ENCODE measurements around the gene MED25. TPM values are rescaled to one million over a fixed set of nuclear protein-coding genes. Genes with fewer than 3 reads are reported as not detected.

Gene MED25
- total and polyA plus RNA-seq, 3 experiments from 2014 or later: 23.7 to 47.2 (median 42.3) TPM

DNA sequence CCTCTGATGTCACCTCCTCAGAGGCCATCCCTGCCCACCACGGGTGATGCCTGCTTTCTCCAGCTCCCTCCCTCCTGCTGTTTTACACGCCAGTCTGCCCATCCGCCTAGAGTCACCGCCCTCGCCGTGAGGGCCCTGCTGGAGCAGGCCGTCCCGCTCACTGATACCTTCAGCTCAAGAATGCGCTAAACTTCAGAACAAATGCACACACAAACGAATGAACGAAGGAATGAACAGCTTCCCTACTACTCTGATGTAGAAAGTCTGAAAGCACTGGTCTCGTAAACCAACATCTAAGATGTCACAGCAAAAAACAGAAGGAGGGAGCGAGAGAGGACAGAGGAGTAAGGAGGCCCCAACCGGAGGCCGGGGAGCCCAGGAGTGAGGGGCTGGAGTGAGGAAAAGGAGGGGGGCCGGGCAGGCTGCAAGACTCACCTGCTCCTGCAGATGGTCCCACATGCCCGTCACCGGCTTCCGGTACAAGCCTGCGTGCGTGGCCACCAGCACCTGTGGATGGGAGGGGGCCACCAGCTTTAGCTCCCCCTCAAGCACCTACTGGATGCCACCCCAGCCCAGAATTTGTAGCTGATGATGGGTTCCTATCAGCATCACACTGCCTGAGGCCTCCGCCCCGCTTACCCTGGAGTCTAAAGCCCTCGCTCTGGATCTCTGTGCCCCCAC lies 45.3 kb downstream of the MED25 start:
- DNase-seq: no peak
- no peak overlapping the region for H3K27ac ChIP-seq (ENCODE audit: low read depth, low read length)

DNA sequence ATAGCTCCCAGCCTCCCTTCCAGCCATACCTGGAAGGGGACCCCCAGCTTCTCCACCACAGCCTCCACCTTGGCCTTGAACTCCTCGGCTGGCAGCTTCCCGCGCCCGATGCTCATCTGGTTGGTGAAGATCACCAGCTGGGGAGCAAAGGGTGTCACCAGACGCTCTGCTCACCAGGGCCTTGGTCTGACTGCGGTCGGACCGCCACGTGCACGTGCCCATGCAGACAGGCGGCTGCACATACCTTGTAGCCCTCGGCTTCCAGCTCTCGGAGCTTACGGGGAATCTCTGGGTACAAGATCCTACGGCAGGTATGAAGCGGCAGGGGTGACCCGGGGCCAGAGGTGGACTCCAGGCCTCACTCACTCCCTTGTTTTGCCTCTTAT lies 45.8 kb downstream of the MED25 start:
- Histone ChIP-seq H3K4me1 (ENCODE audit: insufficient read depth, low read length) (peaks cover 33% of the 10 kb centered on the region), H3K27me3 (ENCODE audit: insufficient read depth, low read length, poor library complexity, severe bottlenecking) (no peaks in the 10 kb centered on the region), H3K4me3 (ENCODE audit: low read length) (no peak overlapping the region), H3K9me3 (ENCODE audit: low read length) (no peaks in the 10 kb centered on the region), H3K27ac (ENCODE audit: low read depth, low read length) (no peak overlapping the region), H3K36me3 (ENCODE audit: insufficient read depth, low read length) (peaks cover 11% of the 10 kb centered on the region)
- Mint-ChIP-seq H3K27me3 (peaks cover 0 to 4% of the 10 kb centered on the region in 2 donors), H3K4me3 (no peak overlapping the region), H3K27ac (peak overlapping the region in 3 of 8 donors; percentile 38 to 80 (median 65)), H3K9me3 (peaks cover 0 to 3% (median 0%) of the 10 kb centered on the region in 5 donors), H3K36me3 (peaks cover 0 to 54% (median 5%) of the 10 kb centered on the region in 3 donors), H3K4me1 (peaks cover 14 to 33% (median 22%) of the 10 kb centered on the region in 3 donors)
- POLR2A ChIA-PET: interaction anchor here (1.1 to 1.3 kb wide), 2 partner anchors 11 to 13 kb away, joined by 5 to 9 read pairs; no protein-coding TSS in a partner anchor
- no peak for DNase-seq
- CTCF ChIA-PET: no interaction called here

More for the DNA sequence above, 45.3 kb downstream of the MED25 start:
- peak overlapping the region in 2 of 8 donors; percentile 64 to 80 for H3K27ac Mint-ChIP-seq
- Histone ChIP-seq H3K4me3 (ENCODE audit: low read length) (no peak overlapping the region), H3K27me3 (ENCODE audit: insufficient read depth, low read length, poor library complexity, severe bottlenecking) (no peaks in the 10 kb centered on the region), H3K9me3 (ENCODE audit: low read length) (no peaks in the 10 kb centered on the region), H3K4me1 (ENCODE audit: insufficient read depth, low read length) (peaks cover 27% of the 10 kb centered on the region), H3K36me3 (ENCODE audit: insufficient read depth, low read length) (peaks cover 11% of the 10 kb centered on the region)
- peaks cover 0 to 60% (median 5%) of the 10 kb centered on the region in 3 donors for H3K36me3 Mint-ChIP-seq
- POLR2A ChIA-PET: interaction anchor here (1.1 to 1.3 kb wide), 2 partner anchors 10 to 13 kb away, joined by 5 to 9 read pairs; no protein-coding TSS in a partner anchor
- peak overlapping the region in 3 of 7 donors; percentile 23 to 67 (median 64) for H3K4me3 Mint-ChIP-seq
- H3K4me1 Mint-ChIP-seq: peaks cover 14 to 31% (median 22%) of the 10 kb centered on the region in 3 donors
- H3K27me3 Mint-ChIP-seq: peaks cover 0 to 4% of the 10 kb centered on the region in 2 donors
- H3K9me3 Mint-ChIP-seq: peaks cover 0 to 3% (median 0%) of the 10 kb centered on the region in 5 donors
- CTCF ChIA-PET: no interaction called here

DNA sequence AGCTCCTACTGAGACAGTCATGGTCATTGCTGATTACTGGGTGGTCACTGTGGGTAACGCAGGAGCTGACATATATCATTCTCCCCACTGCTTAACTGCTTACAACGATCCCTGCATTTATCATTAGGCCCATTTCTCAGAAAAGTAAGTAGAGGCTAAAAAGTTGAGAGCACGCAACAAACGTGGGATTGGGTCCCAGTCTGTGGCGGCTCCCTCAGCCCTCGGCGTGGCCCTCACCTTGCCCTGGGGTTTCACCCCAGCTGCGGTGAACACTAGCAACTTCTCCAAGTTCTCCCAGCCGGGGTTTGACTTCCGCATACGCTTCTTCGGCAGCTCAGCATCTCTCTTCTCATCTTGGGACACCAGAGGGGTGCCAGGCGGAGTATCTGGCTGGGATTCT lies 46.8 kb downstream of the MED25 start:
- Mint-ChIP-seq H3K27me3 (peaks cover 0 to 4% of the 10 kb centered on the region in 2 donors), H3K4me3 (peak overlapping the region in 1 of 7 donors; percentile 13), H3K9me3 (peaks cover 0 to 3% (median 0%) of the 10 kb centered on the region in 5 donors), H3K27ac (peak overlapping the region in 2 of 8 donors; percentile 11 to 57), H3K36me3 (peaks cover 0 to 50% (median 5%) of the 10 kb centered on the region in 3 donors), H3K4me1 (peaks cover 14 to 33% (median 22%) of the 10 kb centered on the region in 3 donors)
- peak in 1 of 5 donors; percentile 49 for DNase-seq
- H3K36me3 ChIP-seq (ENCODE audit: insufficient read depth, low read length): peaks cover 11% of the 10 kb centered on the region
- H3K4me1 ChIP-seq (ENCODE audit: insufficient read depth, low read length): peaks cover 36% of the 10 kb centered on the region
- H3K27ac ChIP-seq (ENCODE audit: low read depth, low read length): no peak overlapping the region
- H3K9me3 ChIP-seq (ENCODE audit: low read length): no peaks in the 10 kb centered on the region
- H3K4me3 ChIP-seq (ENCODE audit: low read length): no peak overlapping the region
- CTCF ChIA-PET: interaction anchor here (1.0 to 1.6 kb wide), 2 partner anchors 15 to 17 kb away, joined by 3 to 5 read pairs; no protein-coding TSS in a partner anchor
- POLR2A ChIA-PET: interaction anchor here (0.7 kb wide), 1 partner anchor 240 kb away, joined by 10 read pairs; no protein-coding TSS in a partner anchor
- H3K27me3 ChIP-seq (ENCODE audit: insufficient read depth, low read length, poor library complexity, severe bottlenecking): no peaks in the 10 kb centered on the region

DNA sequence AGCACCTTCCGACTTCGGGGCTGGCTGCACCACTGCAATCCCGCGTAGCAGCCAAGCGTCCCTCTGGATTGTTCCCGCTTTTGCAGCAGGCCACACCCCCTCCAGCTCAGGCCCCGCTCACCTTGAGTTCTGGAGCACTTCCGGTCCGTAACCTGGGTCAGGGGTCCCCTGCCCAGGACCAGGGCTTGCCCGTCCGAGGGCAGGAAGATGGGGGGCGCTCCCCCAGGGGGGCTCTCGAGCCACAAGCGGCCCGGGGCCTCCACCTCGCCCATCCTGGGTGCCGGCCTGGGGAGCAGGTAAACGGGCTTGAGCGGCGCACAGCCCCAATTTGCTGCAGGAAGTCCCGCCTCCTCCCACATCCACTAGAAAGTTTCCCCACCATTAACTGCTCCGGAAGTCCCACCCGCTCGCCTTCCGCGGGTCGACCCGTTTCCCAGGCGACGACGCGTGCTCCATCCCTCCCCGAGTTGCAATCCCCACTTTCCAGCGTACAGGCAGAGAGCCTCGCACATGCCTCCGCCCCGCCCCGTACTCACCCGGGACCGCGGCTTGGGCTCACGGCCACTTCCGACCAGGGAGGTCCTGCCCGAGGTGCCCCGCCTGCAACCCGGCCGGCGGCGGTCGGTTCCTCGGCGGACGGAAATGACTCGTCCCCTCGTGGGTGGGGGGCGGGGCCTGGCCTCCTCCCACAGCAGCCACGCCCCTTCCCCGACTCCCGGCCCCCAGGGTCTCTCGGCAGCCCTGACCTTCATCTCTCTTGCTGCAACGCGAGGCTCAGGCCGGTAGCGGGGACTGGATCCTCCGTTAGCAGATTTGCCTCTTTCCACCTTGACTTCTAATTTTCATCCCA lies 49.1 kb downstream of the MED25 start, which contains the start of gene PNKP:
Gene PNKP (minus strand): TSS at position 644 of the 850 bp plus-strand sequence. CDS start 372 bp downstream, at position 272.
- ChIA-PET POLR2A (interaction anchor here (0.6 to 3.2 kb wide), 7 partner anchors 10 to 145 kb away, joined by 3 to 33 read pairs (median 7); partner anchors contain the start of genes AKT1S1, PTOV1 and TBC1D17), CTCF (interaction anchor here (0.8 to 1.1 kb wide), 2 partner anchors 10 to 17 kb away, joined by 3 to 5 read pairs; partner anchors contain the start of genes AKT1S1 and TBC1D17)
- Mint-ChIP-seq H3K4me1 (peaks cover 27 to 38% (median 33%) of the 10 kb centered on the region in 3 donors), H3K27ac (peak within 1 kb of the TSS in 5 of 8 donors; percentile 88 to 100 (median 99)), H3K9me3 (peaks cover 0 to 3% (median 0%) of the 10 kb centered on the region in 5 donors), H3K27me3 (peaks cover 0 to 4% of the 10 kb centered on the region in 2 donors), H3K4me3 (peak within 1 kb of the TSS in 2 of 7 donors; percentile 94 to 97), H3K36me3 (peaks cover 0 to 35% (median 5%) of the 10 kb centered on the region in 3 donors)
- no peaks in the 10 kb centered on the region for H3K9me3 ChIP-seq (ENCODE audit: low read length)
- peak within 1 kb of the TSS; percentile 94 for H3K27ac ChIP-seq (ENCODE audit: low read depth, low read length)
- H3K36me3 ChIP-seq (ENCODE audit: insufficient read depth, low read length): peaks cover 11% of the 10 kb centered on the region
- peaks cover 47% of the 10 kb centered on the region for H3K4me1 ChIP-seq (ENCODE audit: insufficient read depth, low read length)
- peak; percentile 78 to 93 (median 90) for DNase-seq
- peak within 1 kb of the TSS; percentile 93 for H3K4me3 ChIP-seq (ENCODE audit: low read length)
- no peaks in the 10 kb centered on the region for H3K27me3 ChIP-seq (ENCODE audit: insufficient read depth, low read length, poor library complexity, severe bottlenecking)

DNA sequence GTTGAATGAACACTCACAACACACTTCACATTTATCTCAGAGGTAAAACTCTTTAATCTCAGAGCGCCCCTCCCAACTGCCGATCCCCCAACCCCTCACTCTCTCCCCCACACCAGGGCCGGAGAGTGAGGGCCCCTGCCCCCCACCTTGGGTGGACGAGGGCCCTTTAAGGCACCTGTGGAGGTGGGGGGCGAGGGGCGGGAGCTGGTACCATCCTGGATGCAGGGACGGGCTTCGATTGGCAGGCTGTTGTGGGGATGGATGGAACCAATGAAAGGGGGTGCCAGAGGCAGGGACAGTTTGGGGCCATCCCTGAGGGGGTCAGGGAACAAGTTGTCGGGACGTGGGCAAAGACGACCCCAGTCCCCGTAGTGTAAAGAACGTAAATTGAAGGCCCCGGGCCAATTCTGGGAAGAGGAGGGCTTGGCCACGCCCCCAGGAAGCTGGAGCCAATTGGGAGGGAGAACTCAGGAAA lies 51.0 kb downstream of the MED25 start:
- CTCF ChIA-PET: interaction anchor here (0.6 to 1.8 kb wide), 5 partner anchors 21 to 396 kb away, joined by 3 to 6 read pairs (median 3); partner anchors contain the start of gene AP2A1
- peak in 1 of 5 donors; percentile 23 for DNase-seq
- Histone ChIP-seq H3K4me3 (ENCODE audit: low read length) (peak overlapping the region; percentile 73), H3K9me3 (ENCODE audit: low read length) (no peaks in the 10 kb centered on the region), H3K27me3 (ENCODE audit: insufficient read depth, low read length, poor library complexity, severe bottlenecking) (no peaks in the 10 kb centered on the region), H3K4me1 (ENCODE audit: insufficient read depth, low read length) (peaks cover 47% of the 10 kb centered on the region), H3K27ac (ENCODE audit: low read depth, low read length) (peak overlapping the region; percentile 71), H3K36me3 (ENCODE audit: insufficient read depth, low read length) (peaks cover 7% of the 10 kb centered on the region)
- POLR2A ChIA-PET: interaction anchor here (0.7 to 1.7 kb wide), 10 partner anchors 8 to 229 kb away, joined by 3 to 17 read pairs (median 4); partner anchors contain the start of genes AKT1S1, AP2A1, ATF5 and MED25
- Mint-ChIP-seq H3K36me3 (peaks cover 0 to 27% (median 2%) of the 10 kb centered on the region in 3 donors), H3K4me1 (peaks cover 22 to 35% (median 30%) of the 10 kb centered on the region in 3 donors), H3K4me3 (peak overlapping the region in 1 of 7 donors; percentile 97), H3K27me3 (peaks cover 0 to 4% of the 10 kb centered on the region in 2 donors), H3K9me3 (peaks cover 0 to 3% (median 0%) of the 10 kb centered on the region in 5 donors), H3K27ac (peak overlapping the region in 1 of 8 donors; percentile 99)

DNA sequence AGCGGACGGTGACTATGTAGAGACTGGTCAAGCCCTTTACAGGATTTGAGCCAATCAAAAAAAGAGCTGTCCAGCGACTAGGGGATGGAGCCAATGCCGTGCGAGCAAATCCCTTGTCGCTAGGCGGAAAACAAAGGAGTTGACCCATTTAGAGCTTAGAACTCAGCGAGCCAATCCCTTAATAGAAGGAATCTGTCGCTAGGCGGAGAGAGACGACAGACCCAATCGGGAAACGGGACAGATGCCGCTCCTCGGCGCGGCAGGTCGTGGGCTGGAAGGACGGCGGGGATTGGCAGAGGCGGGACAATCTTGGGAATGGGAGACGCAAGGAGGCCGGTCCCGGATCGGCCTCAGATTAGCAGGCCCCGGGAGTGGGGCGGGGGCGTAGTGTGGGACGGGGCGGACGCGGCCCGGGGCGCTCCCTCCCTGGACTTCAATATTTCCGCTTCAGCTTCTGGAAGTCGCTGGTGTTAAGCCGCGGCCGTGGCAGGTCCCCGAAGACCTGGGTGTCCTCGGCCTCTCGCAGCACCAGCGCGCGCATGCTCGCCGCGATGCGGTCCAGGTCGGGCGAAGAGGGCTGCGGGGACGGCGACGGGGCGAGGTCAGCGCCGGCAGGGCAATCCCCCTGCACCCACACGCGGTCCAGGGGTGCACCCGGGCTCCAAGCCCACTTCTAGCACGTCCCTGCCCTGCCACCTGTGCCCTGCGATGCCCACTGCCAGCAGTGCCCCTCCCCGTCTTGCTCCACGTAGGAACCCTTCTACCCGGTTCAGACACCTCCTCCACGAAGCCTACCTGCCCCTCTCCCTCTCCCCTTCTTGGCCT lies 51.6 kb downstream of the MED25 start:
- Mint-ChIP-seq H3K27me3 (peaks cover 0 to 4% of the 10 kb centered on the region in 2 donors), H3K4me3 (peak overlapping the region in 2 of 7 donors; percentile 84 to 86), H3K27ac (peak overlapping the region in 7 of 8 donors; percentile 66 to 97 (median 89)), H3K36me3 (peaks cover 0 to 21% (median 2%) of the 10 kb centered on the region in 3 donors), H3K9me3 (peaks cover 0 to 3% (median 0%) of the 10 kb centered on the region in 5 donors), H3K4me1 (peaks cover 18 to 32% (median 29%) of the 10 kb centered on the region in 3 donors)
- Histone ChIP-seq H3K27me3 (ENCODE audit: insufficient read depth, low read length, poor library complexity, severe bottlenecking) (no peaks in the 10 kb centered on the region), H3K9me3 (ENCODE audit: low read length) (no peaks in the 10 kb centered on the region), H3K36me3 (ENCODE audit: insufficient read depth, low read length) (peaks cover under 1% of the 10 kb centered on the region), H3K27ac (ENCODE audit: low read depth, low read length) (peak overlapping the region; percentile 71), H3K4me1 (ENCODE audit: insufficient read depth, low read length) (peaks cover 47% of the 10 kb centered on the region), H3K4me3 (ENCODE audit: low read length) (peak overlapping the region; percentile 73)
- peak; percentile 89 to 93 (median 92) for DNase-seq
- ChIA-PET POLR2A (interaction anchor here (0.7 to 1.7 kb wide), 10 partner anchors 8 to 230 kb away, joined by 3 to 17 read pairs (median 4); partner anchors contain the start of genes AKT1S1, AP2A1, ATF5 and MED25), CTCF (interaction anchor here (0.6 to 1.8 kb wide), 5 partner anchors 21 to 397 kb away, joined by 3 to 6 read pairs (median 3); partner anchors contain the start of gene AP2A1)

Measured in CD8-positive, alpha-beta memory T cell (primary cell).